ENCODE measurements around the gene FUT8. TPM values are rescaled to one million over a fixed set of nuclear protein-coding genes. Genes with fewer than 3 reads are reported as not detected.

Gene FUT8
- total RNA-seq, 1 donor from 2014 or later, result 117 TPM

DNA sequence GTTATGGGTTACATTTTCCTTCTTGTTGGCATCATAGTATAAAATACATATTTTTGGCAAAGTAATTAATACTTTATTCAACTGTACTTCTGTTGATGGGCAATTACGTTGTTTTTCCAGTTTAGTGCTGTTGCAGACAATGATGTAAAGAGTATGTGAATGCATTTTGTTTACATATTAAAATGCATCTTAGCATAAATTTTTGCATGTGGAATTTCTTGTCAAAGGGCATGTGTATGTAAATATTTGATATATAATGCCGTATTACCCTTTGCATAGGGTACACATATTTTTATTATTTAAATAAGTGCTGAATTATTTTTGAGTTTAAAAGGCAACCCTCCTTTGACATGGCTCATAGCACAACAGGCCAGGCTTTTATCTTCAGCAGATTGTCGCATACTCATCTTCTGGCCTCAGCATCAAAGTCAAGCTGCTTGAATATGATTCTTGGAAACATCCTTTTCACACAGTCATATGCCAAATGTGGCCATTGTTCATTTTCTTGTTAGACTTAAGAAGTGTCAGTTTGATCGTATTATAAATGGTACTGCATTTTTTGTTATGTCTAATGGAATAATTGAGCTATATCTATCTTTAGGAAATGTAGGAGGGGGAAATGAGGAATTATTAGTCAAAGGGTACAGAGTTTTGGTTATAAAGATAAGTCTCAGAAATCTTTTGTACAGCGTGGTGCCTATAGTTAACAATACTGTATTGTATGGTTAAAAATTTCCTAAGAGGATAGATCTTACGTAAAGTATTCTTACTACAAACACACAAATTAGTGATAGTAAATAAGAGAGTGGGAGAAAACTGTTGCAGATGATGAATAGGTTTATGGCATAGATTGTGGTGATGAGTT lies 138.5 kb downstream of the FUT8 start:
- intact Hi-C loops (cut with micrococcal nuclease), result no loop called here

DNA sequence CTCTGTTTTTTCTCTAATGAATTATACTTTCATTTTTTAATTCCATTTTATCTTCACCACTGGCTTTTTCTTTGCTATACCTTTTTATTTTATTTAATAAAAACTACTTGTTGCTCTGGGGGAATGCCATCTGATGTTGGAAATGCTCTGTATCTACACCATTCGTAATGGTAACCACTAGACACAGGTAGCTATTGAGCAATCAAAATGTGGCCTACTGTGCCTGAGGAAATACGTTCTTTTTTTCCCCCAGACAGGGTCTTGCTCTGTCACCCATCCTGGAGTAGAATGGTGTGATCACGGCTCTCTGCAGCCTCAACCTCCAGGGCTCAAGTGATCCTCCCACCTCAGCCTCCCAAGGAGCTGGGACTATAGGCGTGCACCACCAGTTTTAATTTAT lies 140.2 kb downstream of the FUT8 start:
- intact Hi-C loops (cut with micrococcal nuclease), result no loop called here

DNA sequence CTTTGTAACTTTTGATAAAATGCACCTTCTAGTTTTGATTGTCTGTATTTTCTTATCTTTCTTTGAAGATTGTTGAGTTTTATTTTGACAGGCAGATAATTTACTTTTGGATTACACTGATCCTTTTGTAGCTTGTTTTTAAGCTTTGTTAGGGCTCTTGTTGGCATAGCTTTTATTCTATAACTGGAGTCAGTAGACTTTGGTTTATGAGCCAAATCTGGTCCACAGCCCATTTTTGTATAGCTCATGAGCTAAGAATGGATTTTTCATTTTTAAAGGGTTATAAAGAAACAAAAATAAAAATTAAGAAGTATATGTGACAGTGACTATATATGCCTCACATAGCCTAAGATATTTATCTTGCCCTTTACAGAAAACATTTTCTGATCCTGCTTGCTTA lies 142.3 kb downstream of the FUT8 start:
- intact Hi-C loops (cut with micrococcal nuclease), result no loop called here

DNA sequence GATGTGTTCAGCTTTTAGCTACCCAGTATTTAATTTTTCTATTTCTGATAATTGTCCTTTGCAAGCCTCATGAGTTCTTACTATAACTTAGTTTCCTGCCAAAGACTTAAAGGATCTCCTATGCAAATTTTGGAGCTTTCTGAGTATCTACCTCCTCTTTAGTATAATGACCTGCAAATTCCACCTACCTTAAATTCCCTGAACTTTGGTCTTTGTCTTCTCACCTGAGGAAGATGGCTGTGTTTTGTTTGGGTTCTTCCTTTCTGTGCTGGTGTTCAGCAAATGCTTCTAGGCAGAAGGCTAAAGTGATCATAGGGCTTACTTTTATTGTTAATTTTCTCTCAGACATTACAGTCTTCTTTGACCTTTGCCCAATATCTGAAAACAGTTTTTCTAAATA lies 142.8 kb downstream of the FUT8 start:
- intact Hi-C loops (cut with micrococcal nuclease), result no loop called here

DNA sequence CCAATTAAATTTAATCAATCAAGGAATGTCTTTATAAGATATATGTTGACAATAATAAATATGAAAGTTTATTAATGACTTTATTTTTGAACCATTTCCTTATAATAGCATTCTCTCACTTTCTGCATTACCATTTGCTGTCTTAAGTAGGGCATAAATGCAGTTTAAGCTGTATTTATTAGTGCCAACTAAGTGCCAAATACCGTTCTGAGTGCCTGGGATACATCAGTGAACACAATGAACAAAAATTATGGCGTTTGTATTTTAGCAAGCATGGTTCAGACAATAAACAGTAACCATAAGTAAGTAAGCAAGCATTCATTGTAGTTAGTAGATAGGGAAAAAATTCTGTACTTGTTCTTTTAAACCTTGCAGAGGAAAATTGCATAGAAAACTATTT lies 145.8 kb downstream of the FUT8 start:
- intact Hi-C loops (cut with micrococcal nuclease), result no loop called here

DNA sequence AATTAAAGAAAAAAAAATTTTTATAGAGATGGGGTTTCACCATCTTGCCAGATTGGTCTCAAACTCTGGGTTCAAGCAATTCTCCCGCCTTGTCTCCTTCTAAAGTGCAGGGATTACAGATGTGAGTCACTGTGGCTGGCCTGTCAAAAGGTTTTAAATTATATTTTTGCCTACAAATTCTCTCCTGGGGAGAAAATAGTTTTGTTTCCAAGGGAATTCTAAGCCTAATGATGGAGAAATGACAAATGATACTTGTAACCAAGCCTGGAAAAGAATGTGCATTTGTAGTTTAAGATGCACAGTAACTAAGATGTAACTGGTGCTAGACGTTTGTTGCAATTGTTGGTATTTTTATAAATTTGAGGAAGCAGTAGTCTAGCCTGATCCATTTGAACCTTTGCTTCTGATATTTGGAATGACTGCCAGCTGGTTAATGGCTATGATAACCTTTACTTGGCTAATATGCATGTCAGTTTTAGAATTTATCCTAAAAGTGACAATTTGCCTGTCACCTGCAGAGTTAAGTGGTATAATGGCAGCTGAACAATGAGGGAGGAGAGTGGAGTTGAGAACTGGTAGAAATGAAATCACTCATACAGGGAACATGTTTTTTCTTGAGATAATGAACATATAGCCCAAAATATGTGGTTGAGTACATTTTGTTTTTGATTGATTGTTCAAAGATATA lies 148.0 kb downstream of the FUT8 start:
- intact Hi-C loops (cut with micrococcal nuclease), result no loop called here

DNA sequence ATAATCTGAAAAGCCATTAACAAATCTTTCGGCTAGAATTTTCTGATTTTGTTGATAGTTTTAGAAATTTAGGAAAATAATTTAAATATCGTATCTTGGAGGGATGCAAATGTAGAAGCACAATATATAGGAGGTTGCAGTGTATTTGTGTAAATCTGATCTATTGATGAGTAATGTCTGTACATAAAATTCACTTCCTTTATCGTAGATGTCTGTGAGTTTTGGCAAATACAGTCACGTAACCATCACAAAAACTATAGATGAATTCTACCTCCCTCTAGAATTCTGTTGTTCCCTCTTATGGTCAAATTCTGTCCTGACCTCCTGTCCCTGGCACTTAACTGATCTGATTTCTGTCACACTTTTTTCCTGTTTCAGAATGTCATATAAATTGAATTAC lies 151.8 kb downstream of the FUT8 start:
- intact Hi-C loops (cut with micrococcal nuclease), result no loop called here

DNA sequence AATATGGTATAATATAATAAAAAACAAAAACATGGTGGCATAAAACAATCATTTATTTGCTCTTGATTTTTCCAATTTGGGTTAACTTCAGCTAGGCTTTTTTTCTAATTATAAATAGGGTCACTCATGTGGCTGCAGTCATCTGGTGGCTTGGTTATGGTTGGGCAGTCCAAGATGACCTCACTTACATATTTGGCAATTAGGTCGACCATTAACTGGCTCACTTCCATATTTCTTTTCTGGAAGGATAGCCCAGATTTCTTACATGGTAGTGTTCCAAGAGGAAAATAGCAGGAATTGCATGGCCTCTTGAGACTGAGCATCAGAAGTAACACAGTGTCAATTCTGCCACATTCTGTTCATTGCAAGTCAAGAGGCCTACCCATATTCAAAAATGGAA lies 153.4 kb downstream of the FUT8 start:
- intact Hi-C loops (cut with micrococcal nuclease), result no loop called here

DNA sequence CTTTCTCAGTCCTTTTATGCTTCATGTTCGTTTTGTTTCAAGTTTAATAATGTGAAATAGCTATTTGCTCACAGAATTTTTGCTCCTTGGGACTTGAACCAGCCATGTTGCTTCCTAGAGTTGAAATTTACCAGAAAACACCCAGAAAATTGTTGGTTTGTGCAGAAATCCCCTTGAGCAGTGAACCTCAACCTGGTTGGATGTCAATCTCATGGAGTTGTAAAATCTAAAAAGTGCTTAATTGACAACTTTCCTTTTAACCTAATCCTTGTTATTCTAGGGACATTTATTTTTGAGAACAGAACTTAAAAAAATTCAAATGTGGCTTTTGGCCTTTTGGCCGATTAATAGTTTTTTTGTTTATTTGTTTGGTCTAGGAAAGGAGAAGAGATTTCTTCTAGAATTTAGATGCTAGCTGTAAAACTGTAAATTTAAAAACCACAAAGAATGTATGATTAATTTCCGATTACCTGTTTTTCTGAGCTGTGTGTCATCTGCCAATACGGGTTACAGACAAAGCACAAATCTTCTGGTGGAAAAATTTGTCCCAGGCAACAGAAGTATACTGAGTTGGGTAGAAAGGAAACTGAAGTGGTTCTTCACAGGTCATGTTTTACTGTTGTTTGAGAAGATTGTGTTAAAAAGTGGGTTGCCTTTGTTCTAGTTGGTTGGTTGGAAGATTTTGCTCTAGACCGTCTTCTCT lies 154.4 kb downstream of the FUT8 start:
- intact Hi-C loops (cut with micrococcal nuclease), result no loop called here

DNA sequence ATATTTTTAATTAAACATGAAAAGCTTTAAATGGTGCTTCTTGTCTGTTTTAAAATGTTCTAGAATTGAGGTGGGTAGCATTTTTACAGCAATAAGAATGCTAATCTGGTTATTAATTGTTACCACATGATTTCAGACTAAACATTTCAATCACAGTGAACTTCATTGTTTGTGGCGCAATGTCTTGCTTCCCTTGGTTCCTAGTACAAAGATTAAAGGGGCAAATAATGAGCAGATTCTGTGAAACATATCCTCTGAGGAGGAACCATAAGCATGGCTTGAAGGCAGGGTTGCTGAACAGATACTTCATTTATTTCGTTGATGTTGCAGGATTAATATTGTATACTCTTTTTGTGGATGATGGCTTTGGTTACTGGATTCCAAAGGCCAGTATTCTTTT lies 162.1 kb downstream of the FUT8 start:
- intact Hi-C loops (cut with micrococcal nuclease), result no loop called here

DNA sequence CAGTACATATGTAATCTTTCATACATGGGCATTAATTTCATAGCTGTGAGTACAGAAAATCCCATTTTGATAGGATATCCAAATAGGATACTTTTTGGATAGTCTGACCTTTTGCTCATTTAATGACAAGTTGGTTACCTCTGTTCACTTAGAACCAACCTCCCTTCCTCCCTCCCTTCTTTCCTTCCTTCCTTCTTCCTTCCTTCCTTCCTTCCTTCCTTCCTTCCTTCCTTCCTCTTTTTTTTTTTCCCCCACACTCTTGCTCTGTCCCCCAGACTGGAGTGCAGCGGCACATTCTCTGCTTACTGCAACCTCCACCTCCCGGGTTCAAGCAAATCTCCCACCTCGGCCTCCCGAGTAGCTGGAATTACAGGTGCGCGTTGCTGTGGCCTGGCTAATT lies 162.9 kb downstream of the FUT8 start:
- intact Hi-C loops (cut with micrococcal nuclease), result no loop called here

DNA sequence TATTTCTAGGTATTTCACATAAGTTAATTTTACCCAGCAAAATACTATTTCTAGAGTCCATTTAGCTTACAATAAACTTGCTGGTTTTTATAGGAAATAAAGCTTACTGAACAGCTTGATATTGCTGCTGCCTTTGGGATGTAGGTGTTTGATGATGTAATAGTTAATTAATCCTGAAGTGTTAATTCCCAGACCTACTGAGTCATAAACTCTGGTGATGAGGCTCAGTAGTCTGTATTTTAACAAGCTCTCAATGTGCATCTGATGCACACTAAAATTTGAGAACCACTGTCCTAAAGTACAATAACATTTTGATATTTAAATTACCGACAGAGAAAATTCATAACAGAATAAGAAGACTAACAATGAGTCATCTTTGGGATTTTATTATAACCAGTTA lies 168.4 kb downstream of the FUT8 start:
- intact Hi-C loops (cut with micrococcal nuclease), result no loop called here

DNA sequence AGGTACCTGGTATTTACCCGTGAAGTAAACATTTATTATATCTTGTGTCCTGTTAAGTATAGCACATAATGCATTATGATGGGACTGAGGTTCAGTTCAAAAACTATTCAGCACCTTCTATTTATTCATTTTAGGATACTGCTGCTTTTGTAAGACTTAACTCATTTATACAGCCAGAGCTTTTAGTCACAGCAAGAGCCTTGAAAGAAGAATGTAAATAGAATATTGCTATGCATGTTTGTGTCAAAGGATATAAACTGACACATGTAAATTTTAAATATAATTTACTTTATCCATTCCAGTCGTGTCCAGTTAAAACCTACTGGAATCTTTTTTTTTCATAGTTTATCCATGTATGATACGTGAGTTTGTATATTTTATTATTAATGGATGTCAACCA lies 168.8 kb downstream of the FUT8 start:
- intact Hi-C loops (cut with micrococcal nuclease), result no loop called here

DNA sequence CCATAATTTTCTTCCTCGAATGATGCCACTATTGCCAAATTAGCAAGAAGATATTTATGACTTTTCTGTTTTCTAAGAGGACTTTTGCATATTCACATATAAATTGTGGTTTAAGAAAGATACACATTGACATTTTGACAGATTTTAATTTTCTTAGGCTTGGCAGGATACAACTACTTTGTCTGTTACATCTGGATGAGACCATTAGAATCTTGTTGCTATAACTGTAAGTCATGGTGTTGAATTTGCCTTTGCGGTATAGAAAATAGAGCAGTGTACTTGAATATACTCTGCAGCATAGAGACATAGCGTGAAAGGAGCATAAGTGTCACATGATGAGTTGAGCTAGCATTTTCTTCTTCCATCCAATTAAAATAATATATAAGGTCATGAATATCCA lies 169.3 kb downstream of the FUT8 start:
- intact Hi-C loops (cut with micrococcal nuclease), result no loop called here

DNA sequence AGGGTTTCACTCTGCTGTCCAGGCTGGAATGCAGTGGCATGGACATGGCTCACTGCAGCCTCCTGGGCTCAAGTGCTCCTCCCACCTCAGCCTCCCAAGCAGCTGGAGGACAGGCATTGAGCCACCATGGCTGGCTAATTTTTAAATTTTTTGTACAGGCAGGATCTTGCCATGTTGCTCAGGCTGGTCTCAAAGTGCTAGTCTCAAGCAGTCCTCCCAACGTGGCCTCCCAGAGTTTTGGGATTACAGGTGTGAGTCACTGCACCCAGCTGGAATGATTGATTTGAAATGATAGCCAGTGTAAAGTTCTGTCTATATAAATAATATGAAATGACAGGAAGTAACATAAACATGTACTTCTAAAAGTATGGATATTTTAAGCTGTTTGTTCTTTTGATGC lies 172.7 kb downstream of the FUT8 start:
- intact Hi-C loops (cut with micrococcal nuclease), result no loop called here

DNA sequence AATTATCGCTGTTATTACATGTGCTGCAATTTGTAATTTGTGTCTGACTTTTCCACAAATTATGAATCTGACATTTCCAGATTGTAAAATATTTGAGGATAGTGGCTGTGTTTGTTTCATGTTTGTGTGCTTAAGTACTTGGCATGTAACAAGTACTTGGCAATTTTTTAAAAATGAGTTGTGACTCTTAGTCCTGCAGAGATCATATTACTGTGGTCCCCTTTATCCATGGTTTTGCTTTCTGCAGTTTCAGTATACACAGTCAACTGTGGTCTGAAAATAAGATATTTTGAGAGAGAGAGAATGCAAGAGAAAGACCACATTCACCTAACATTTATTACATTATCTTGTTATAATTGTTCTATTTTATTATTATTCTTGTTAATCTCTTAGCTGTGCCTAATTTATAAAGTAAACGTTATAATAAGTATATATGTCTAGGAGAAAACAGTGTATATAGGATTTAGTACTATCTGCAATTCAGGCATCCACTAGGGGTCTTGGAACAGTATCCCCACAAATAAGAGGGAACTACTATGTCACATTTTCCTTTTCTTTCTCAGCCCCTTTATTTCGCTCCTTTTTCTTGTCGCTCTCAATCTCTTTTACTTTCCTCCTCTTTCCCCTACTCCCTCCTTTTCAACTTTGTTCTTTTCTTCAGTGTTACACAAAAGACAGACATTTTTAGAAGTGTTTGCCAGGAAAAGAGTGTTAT lies 176.1 kb downstream of the FUT8 start:
- intact Hi-C loops (cut with micrococcal nuclease), result no loop called here

DNA sequence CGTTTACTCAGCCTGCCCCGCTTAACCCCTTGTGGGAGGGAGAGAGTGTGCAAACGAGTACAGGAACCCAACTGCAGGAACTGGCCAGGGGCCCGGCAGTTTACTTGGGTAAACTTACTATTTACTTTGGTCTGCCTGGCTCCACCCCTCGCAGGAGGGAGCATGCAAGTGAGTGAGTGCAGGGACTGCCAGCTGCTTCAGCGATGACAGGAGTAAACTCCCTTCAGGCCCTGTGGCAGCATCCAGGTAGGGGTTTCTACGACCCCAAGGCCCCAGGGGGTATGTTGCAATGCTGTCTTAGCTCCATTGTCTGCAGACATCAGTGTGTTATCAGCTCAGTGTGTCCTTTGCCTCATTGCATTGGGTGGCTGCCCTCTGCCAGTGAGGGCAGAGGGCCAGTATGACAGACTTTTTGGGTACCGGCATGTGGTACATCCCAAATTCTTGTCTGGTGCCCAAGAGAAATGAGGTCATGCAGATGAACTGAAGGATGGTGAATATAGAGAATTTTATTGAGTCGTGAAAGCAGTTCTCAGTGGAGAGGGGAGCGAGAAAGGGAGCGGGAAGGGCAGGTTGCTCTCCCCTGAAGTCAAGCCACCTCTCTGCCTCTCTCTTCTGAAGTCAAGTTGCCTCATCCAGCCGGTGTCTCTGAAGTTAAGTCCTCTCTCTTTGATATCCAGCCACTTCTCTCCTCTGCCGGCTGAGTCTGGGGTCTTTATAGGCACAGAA lies 181.8 kb downstream of the FUT8 start:
- intact Hi-C loops (cut with micrococcal nuclease), result no loop called here

DNA sequence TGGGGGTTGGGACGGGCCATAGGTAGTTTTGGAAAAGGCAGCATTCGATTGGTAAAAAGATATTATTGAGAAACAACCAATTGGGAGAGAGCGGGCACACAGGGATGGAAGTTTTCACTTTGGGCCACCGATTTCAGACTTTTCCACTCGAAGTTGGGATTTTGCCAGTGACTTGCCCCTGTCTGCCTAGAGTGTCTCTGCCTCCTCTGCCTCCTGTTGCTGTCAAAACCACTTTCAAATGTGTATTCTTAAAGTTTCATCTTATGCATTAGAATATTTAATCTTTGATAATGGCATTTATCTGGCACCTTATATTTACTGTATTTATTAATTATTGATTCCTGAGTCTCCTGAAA lies 182.3 kb downstream of the FUT8 start:
- intact Hi-C loops (cut with micrococcal nuclease), result no loop called here

DNA sequence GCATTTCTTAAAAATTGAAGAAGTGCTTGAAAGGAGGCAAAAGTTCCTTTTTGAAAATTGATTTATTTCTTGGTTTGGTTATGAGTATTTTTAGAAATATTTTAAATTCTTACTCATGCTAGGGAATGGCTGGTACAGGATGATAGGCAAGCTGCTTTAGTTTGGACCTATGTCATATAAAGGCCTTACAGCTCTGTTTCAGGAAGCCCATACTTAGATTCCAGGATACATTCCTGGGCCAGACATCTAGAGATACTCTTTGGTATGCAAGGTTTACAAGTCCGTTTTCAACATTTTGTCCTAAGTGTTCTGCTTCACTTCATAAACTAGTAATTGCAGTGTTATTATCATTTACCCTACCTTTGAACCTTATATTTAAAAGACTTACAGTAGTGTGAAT lies 186.8 kb downstream of the FUT8 start:
- intact Hi-C loops (cut with micrococcal nuclease), result no loop called here

DNA sequence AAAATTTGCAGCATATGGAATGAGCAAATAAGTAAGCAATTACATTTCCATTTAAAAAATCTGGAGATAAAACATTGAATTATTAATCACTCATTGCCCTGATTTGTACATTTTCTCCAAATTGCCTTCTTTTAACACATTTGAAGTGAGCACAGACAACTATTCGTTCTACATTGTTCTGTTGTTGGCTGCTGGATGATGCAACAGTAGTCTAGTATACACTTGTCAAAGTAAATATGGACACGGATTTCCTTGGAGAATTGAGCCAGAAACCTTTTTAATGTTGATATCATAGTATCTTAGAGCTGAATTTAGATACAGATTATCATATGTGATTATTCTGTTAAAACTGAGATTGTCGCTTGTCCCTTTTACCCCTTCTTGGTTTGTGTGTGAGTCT lies 188.2 kb downstream of the FUT8 start:
- intact Hi-C loops (cut with micrococcal nuclease), result no loop called here

DNA sequence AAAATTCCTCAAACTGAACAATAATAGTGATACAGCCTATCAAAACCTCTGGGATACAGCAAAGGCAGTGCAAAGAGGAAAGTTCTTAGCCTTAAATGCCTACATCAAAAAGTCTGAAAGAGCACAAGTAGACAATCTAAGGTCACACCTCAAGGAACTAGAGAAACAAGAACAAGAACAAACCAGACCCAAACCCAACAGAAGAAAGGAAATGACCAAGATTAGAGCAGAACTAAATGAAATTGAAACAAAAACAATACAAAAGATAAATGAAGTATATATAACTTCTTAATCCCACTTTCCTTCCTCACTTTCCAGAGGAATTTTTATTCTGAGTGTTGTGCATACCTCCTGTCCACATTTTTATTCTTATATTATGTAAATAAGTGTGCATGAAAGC lies 192.0 kb downstream of the FUT8 start:
- intact Hi-C loops (cut with micrococcal nuclease), result no loop called here
